GM12872 (cell line): ENCODE results near the gene HLA-A.

Experiments used
- TF ChIP-seq, protein P1 (sequence below): IDR thresholded peaks from 3 replicates; pipeline ENCODE4 v1.5.1; 2011; ENCODE audit warnings: low read depth, mild to moderate bottlenecking, low read length, moderate library complexity; ENCODE audit not compliant: insufficient read depth

The HLA-A gene

DNA sequence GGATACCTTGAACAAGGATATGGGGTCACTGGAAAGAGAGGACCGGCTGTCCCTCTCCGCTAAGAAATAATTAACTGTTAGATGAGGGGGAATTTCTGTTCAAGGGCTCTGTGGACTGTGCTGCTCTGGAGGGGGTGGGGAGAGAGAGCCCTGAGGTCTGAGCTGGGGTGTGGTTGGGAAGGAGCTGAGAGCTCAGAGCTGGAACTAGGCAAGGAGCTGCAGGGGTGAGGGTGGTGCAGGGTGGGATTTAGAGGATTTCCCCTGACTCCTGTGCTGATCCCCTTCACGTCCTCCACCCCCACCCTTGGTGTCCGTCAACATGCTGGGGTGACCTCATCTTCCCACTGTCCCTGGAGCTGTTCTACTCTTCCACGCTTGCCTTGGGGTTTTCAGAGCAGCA, 52.5 kb downstream of the HLA-A start:
- TF ChIP-seq, protein P1, sequence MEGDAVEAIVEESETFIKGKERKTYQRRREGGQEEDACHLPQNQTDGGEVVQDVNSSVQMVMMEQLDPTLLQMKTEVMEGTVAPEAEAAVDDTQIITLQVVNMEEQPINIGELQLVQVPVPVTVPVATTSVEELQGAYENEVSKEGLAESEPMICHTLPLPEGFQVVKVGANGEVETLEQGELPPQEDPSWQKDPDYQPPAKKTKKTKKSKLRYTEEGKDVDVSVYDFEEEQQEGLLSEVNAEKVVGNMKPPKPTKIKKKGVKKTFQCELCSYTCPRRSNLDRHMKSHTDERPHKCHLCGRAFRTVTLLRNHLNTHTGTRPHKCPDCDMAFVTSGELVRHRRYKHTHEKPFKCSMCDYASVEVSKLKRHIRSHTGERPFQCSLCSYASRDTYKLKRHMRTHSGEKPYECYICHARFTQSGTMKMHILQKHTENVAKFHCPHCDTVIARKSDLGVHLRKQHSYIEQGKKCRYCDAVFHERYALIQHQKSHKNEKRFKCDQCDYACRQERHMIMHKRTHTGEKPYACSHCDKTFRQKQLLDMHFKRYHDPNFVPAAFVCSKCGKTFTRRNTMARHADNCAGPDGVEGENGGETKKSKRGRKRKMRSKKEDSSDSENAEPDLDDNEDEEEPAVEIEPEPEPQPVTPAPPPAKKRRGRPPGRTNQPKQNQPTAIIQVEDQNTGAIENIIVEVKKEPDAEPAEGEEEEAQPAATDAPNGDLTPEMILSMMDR, result no peak

GRCh38 chr6:29995340-29995777, 53.0 kb downstream of the HLA-A start:
- TF ChIP-seq, protein P1, result no peak
